GM23338 (cell line): ENCODE measurements around the gene UIMC1. TPM values are rescaled to one million over a fixed set of nuclear protein-coding genes. Genes with fewer than 3 reads are reported as not detected.

Experiments used
- ATAC-seq: fragments of 200-7000 bp; cut with Tn5 transposase; 3 replicates; pipeline ENCODE4 v1.9.1; 2020
- DNase-seq: peaks from one replicate; pipeline ENCODE4 v3.0.0-alpha.2; 2015; ENCODE audit warnings: low spot score
- H2AFZ ChIP-seq: fragments of 200-600 bp; sonication (generic); 2 replicates; pipeline ENCODE4 v1.8.0; 2016; ENCODE audit warnings: antibody characterized with exemption, mild to moderate bottlenecking, moderate library complexity
- H3F3A ChIP-seq: fragments of 200-600 bp; sonication (generic); replicated peaks from 2 replicates; pipeline ENCODE4 v1.8.0; 2017; ENCODE audit warnings: antibody characterized with exemption, mixed run types, low read depth
- H3K27ac ChIP-seq: fragments of 200-600 bp; sonication (generic); 2 replicates; pipeline ENCODE4 v1.6.1; 2016; ENCODE audit warnings: low read depth
- H3K27me3 ChIP-seq: fragments of 200-600 bp; sonication (generic); 2 replicates; pipeline ENCODE4 v1.8.0; 2016; ENCODE audit warnings: mild to moderate bottlenecking, mixed run types, moderate library complexity; ENCODE audit not compliant: insufficient read depth
- H3K36me3 ChIP-seq: fragments of 200-600 bp; sonication (generic); 2 replicates; pipeline ENCODE4 v1.8.0; 2016; ENCODE audit warnings: mild to moderate bottlenecking; ENCODE audit not compliant: insufficient read depth
- H3K4me1 ChIP-seq: fragments of 200-600 bp; sonication (generic); 2 replicates; pipeline ENCODE4 v1.8.0; 2016; ENCODE audit warnings: mild to moderate bottlenecking, moderate library complexity; ENCODE audit not compliant: insufficient read depth
- H3K4me2 ChIP-seq: fragments of 200-600 bp; sonication (generic); 2 replicates; pipeline ENCODE4 v1.7.1; 2017; ENCODE audit warnings: mixed run types
- H3K4me3 ChIP-seq: fragments of 200-600 bp; sonication (generic); 2 replicates; pipeline ENCODE4 v1.6.1; 2016; ENCODE audit warnings: mixed run types
- H3K79me2 ChIP-seq: fragments of 200-600 bp; sonication (generic); replicated peaks from 2 replicates; pipeline ENCODE4 v1.8.0; 2017; ENCODE audit warnings: mild to moderate bottlenecking; ENCODE audit not compliant: insufficient read depth
- H3K9me2 ChIP-seq: fragments of 200-600 bp; sonication (generic); 2 replicates; pipeline ENCODE4 v1.8.0; 2017; ENCODE audit not compliant: insufficient read depth
- H4K20me1 ChIP-seq: fragments of 200-600 bp; sonication (generic); replicated peaks from 2 replicates; pipeline ENCODE4 v1.8.0; 2017; ENCODE audit warnings: mild to moderate bottlenecking; ENCODE audit not compliant: insufficient read depth
- H3K27ac Mint-ChIP-seq: 2 replicates; pipeline ENCODE4 v1.8.0; 2020; ENCODE audit warnings: inconsistent platforms, mild to moderate bottlenecking, moderate library complexity, mixed read lengths
- H3K27me3 Mint-ChIP-seq: 3 replicates; pipeline ENCODE4 v1.8.0; 2022; ENCODE audit warnings: low read depth, mild to moderate bottlenecking, moderate library complexity, mixed read lengths, inconsistent platforms; ENCODE audit not compliant: insufficient read depth, poor library complexity
- H3K36me3 Mint-ChIP-seq: 3 replicates; pipeline ENCODE4 v1.8.0; 2021; ENCODE audit warnings: low read depth, mild to moderate bottlenecking, inconsistent platforms, moderate library complexity, mixed read lengths
- H3K4me1 Mint-ChIP-seq: 3 replicates; pipeline ENCODE4 v1.8.0; 2020; ENCODE audit warnings: mild to moderate bottlenecking, inconsistent platforms, mixed read lengths
- H3K4me3 Mint-ChIP-seq: 3 replicates; pipeline ENCODE4 v1.8.0; 2021; ENCODE audit warnings: moderate library complexity, mild to moderate bottlenecking, inconsistent platforms, mixed read lengths
- H3K9me3 Mint-ChIP-seq: 3 replicates; pipeline ENCODE4 v1.8.0; 2020; ENCODE audit warnings: moderate library complexity, mild to moderate bottlenecking, inconsistent platforms, mixed read lengths
- CREB1 ChIP-seq: fragments of 250-450 bp; sonication (Bioruptor Pico); IDR thresholded peaks from 2 replicates; pipeline ENCODE4 v1.5.0; 2020; ENCODE audit warnings: low read depth, mild to moderate bottlenecking, moderate library complexity
- CTCF ChIP-seq, 2 experiments: fragments of 200-600 bp in 1 of 2; sonication (generic) in 1 of 2; conservative IDR thresholded peaks; 2 replicates each; pipeline versions ENCODE4 v1.5.1 to v1.6.1; 2016 to 2017; ENCODE audit warnings: antibody characterized with exemption in 2 of 2, low read depth in 2 of 2, mild to moderate bottlenecking in 2 of 2, moderate library complexity in 1 of 2
- ETS1 ChIP-seq: IDR thresholded peaks from 2 replicates; pipeline ENCODE4 v1.6.1; 2016; ENCODE audit warnings: antibody characterized with exemption
- EZH2 ChIP-seq: fragments of 200-600 bp; sonication (generic); IDR thresholded peaks from one replicate; pipeline ENCODE4 v1.8.0; 2017; ENCODE audit warnings: antibody characterized with exemption, mild to moderate bottlenecking, low read depth; ENCODE audit not compliant: unreplicated experiment
- EZH2phosphoT487 ChIP-seq: fragments of 200-600 bp; sonication (generic); IDR thresholded peaks from one replicate; pipeline ENCODE4 v1.8.1; 2018; ENCODE audit warnings: antibody characterized with exemption; ENCODE audit not compliant: unreplicated experiment
- JUNB ChIP-seq: IDR thresholded peaks from one replicate; pipeline ENCODE4 v1.6.1; 2016; ENCODE audit warnings: antibody characterized with exemption; ENCODE audit not compliant: unreplicated experiment
- NANOG ChIP-seq: IDR thresholded peaks from 2 replicates; pipeline ENCODE4 v1.6.1; 2016; ENCODE audit warnings: antibody characterized with exemption, borderline replicate concordance
- POLR2AphosphoS5 ChIP-seq: IDR thresholded peaks from 2 replicates; pipeline ENCODE4 v1.6.1; 2016; ENCODE audit warnings: antibody characterized with exemption, low read depth
- STAT1 ChIP-seq: IDR thresholded peaks from one replicate; pipeline ENCODE4 v1.6.1; 2016; ENCODE audit warnings: antibody characterized with exemption; ENCODE audit not compliant: unreplicated experiment
- ZNF114 ChIP-seq: fragments of 250-450 bp; sonication (Bioruptor Pico); IDR thresholded peaks from 2 replicates; pipeline ENCODE4 v1.5.0; 2020; ENCODE audit warnings: mild to moderate bottlenecking, moderate library complexity
- ZNF331 ChIP-seq: fragments of 250-450 bp; sonication (Bioruptor Pico); IDR thresholded peaks from 2 replicates; pipeline ENCODE4 v1.5.0; 2020; ENCODE audit warnings: low read depth, mild to moderate bottlenecking, moderate library complexity
- polyA plus RNA-seq: library from polyadenylated mRNA; unstranded; fragments of >200 nt; fragmentation: Nextera tagmentation; extraction: Ambion mirVana; gene quantifications from 2 replicates; pipeline ENCODE4 v1.2.1, GENCODE V29; 2016
- total RNA-seq: library from RNA; depleted of rRNA; stranded (reverse); fragments of >200 nt; shearing (Covaris generic); gene quantifications from 2 replicates; pipeline ENCODE4 v1.2.3, GENCODE V29; 2014
- TF ChIP-seq, protein P1 (sequence below): IDR thresholded peaks from one replicate; pipeline ENCODE4 v1.6.1; 2018; ENCODE audit warnings: antibody characterized with exemption; ENCODE audit not compliant: unreplicated experiment
- TF ChIP-seq, protein P2 (sequence below): fragments of 250-450 bp; sonication (Bioruptor Pico); IDR thresholded peaks from 2 replicates; pipeline ENCODE4 v1.5.0; 2020; ENCODE audit warnings: mild to moderate bottlenecking, moderate library complexity

Gene UIMC1
- total and polyA plus RNA-seq, 2 experiments from 2014 or later: 36.4 to 40.1 TPM

DNA sequence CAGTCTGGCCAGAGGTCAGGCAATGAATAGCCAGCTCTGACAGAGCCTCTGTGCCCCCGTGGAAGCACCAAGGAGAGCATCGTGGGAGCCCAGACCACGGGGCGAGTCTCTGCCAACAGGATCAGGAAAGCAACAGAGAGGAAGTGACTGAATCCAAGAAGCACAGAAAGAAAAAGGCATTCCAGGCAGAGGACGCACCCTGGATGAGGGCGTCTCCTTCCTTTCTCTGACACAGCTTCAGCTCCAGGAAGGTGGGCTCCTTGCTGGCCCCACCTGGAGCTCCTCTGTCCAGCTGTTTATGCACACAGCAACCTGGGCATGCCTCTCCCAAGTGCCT lies 124.0 kb downstream of the UIMC1 start:
- Histone ChIP-seq H4K20me1 (no peaks in the 10 kb centered on the region), H3K4me2 (no peak overlapping the region), H3K36me3 (no peaks in the 10 kb centered on the region), H3F3A (no peaks in the 10 kb centered on the region), H3K27ac (no peak overlapping the region), H2AFZ (no peak overlapping the region), H3K27me3 (no peaks in the 10 kb centered on the region), H3K4me3 (no peak overlapping the region), H3K9me2 (no peaks in the 10 kb centered on the region), H3K4me1 (no peaks in the 10 kb centered on the region), H3K79me2 (no peaks in the 10 kb centered on the region)
- Mint-ChIP-seq H3K36me3 (no peaks in the 10 kb centered on the region), H3K4me1 (peaks cover 12% of the 10 kb centered on the region; the same call in 2 of the 3 replicates), H3K4me3 (no peak overlapping the region), H3K27me3 (peaks cover 8% of the 10 kb centered on the region), H3K27ac (no peak overlapping the region), H3K9me3 (no peaks in the 10 kb centered on the region)
- no peak for DNase-seq
- no peak for ATAC-seq
- TF ChIP-seq EZH2phosphoT487: no peak
- TF ChIP-seq ZNF331 (CRISPR knock-in tag): no peak
- no peak for TF ChIP-seq CREB1 (CRISPR knock-in tag)
- no peak for TF ChIP-seq ZNF114 (CRISPR knock-in tag)
- TF ChIP-seq NANOG: no peak
- TF ChIP-seq, protein P1, sequence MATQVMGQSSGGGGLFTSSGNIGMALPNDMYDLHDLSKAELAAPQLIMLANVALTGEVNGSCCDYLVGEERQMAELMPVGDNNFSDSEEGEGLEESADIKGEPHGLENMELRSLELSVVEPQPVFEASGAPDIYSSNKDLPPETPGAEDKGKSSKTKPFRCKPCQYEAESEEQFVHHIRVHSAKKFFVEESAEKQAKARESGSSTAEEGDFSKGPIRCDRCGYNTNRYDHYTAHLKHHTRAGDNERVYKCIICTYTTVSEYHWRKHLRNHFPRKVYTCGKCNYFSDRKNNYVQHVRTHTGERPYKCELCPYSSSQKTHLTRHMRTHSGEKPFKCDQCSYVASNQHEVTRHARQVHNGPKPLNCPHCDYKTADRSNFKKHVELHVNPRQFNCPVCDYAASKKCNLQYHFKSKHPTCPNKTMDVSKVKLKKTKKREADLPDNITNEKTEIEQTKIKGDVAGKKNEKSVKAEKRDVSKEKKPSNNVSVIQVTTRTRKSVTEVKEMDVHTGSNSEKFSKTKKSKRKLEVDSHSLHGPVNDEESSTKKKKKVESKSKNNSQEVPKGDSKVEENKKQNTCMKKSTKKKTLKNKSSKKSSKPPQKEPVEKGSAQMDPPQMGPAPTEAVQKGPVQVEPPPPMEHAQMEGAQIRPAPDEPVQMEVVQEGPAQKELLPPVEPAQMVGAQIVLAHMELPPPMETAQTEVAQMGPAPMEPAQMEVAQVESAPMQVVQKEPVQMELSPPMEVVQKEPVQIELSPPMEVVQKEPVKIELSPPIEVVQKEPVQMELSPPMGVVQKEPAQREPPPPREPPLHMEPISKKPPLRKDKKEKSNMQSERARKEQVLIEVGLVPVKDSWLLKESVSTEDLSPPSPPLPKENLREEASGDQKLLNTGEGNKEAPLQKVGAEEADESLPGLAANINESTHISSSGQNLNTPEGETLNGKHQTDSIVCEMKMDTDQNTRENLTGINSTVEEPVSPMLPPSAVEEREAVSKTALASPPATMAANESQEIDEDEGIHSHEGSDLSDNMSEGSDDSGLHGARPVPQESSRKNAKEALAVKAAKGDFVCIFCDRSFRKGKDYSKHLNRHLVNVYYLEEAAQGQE: no peak
- TF ChIP-seq EZH2: no peak
- TF ChIP-seq ETS1: no peak
- TF ChIP-seq CTCF (conservative IDR thresholded peaks at IDR 0.05; ENCODE audit: low read depth in 2 of 2): no peak
- TF ChIP-seq, protein P2, sequence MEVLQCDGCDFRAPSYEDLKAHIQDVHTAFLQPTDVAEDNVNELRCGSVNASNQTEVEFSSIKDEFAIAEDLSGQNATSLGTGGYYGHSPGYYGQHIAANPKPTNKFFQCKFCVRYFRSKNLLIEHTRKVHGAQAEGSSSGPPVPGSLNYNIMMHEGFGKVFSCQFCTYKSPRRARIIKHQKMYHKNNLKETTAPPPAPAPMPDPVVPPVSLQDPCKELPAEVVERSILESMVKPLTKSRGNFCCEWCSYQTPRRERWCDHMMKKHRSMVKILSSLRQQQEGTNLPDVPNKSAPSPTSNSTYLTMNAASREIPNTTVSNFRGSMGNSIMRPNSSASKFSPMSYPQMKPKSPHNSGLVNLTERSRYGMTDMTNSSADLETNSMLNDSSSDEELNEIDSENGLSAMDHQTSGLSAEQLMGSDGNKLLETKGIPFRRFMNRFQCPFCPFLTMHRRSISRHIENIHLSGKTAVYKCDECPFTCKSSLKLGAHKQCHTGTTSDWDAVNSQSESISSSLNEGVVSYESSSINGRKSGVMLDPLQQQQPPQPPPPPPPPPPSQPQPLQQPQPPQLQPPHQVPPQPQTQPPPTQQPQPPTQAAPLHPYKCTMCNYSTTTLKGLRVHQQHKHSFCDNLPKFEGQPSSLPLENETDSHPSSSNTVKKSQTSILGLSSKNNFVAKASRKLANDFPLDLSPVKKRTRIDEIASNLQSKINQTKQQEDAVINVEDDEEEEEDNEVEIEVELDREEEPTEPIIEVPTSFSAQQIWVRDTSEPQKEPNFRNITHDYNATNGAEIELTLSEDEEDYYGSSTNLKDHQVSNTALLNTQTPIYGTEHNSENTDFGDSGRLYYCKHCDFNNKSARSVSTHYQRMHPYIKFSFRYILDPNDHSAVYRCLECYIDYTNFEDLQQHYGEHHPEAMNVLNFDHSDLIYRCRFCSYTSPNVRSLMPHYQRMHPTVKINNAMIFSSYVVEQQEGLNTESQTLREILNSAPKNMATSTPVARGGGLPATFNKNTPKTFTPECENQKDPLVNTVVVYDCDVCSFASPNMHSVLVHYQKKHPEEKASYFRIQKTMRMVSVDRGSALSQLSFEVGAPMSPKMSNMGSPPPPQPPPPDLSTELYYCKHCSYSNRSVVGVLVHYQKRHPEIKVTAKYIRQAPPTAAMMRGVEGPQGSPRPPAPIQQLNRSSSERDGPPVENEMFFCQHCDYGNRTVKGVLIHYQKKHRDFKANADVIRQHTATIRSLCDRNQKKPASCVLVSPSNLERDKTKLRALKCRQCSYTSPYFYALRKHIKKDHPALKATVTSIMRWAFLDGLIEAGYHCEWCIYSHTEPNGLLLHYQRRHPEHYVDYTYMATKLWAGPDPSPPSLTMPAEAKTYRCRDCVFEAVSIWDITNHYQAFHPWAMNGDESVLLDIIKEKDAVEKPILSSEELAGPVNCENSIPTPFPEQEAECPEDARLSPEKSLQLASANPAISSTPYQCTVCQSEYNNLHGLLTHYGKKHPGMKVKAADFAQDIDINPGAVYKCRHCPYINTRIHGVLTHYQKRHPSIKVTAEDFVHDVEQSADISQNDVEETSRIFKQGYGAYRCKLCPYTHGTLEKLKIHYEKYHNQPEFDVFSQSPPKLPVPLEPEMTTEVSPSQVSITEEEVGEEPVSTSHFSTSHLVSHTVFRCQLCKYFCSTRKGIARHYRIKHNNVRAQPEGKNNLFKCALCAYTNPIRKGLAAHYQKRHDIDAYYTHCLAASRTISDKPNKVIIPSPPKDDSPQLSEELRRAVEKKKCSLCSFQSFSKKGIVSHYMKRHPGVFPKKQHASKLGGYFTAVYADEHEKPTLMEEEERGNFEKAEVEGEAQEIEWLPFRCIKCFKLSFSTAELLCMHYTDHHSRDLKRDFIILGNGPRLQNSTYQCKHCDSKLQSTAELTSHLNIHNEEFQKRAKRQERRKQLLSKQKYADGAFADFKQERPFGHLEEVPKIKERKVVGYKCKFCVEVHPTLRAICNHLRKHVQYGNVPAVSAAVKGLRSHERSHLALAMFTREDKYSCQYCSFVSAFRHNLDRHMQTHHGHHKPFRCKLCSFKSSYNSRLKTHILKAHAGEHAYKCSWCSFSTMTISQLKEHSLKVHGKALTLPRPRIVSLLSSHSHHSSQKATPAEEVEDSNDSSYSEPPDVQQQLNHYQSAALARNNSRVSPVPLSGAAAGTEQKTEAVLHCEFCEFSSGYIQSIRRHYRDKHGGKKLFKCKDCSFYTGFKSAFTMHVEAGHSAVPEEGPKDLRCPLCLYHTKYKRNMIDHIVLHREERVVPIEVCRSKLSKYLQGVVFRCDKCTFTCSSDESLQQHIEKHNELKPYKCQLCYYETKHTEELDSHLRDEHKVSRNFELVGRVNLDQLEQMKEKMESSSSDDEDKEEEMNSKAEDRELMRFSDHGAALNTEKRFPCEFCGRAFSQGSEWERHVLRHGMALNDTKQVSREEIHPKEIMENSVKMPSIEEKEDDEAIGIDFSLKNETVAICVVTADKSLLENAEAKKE: no peak
- TF ChIP-seq JUNB: no peak
- TF ChIP-seq STAT1: no peak
- TF ChIP-seq POLR2AphosphoS5: no peak
